Left ventricle myocardium inferior (tissue), 1 donor: ENCODE measurements around the gene ADPRH. TPM values are rescaled to one million over a fixed set of nuclear protein-coding genes. Genes with fewer than 3 reads are reported as not detected.

Experiments
- DNase-seq: peaks from one replicate; pipeline ENCODE4 v3.0.0-alpha.2; 2020
- H3K27ac ChIP-seq: fragments of 200-600 bp; replicated peaks from 2 replicates; pipeline ENCODE4 v1.8.0; 2021
- H3K27me3 ChIP-seq: fragments of 200-600 bp; 2 replicates; pipeline ENCODE4 v1.8.0; 2021; ENCODE audit warnings: low read depth
- H3K36me3 ChIP-seq: fragments of 200-600 bp; 2 replicates; pipeline ENCODE4 v1.8.0; 2021
- H3K4me1 ChIP-seq: fragments of 200-600 bp; 2 replicates; pipeline ENCODE4 v1.8.0; 2021
- H3K4me3 ChIP-seq: fragments of 200-600 bp; 2 replicates; pipeline ENCODE4 v1.8.0; 2021; ENCODE audit warnings: mild to moderate bottlenecking, moderate library complexity
- H3K9me3 ChIP-seq: fragments of 200-600 bp; replicated peaks from 2 replicates; pipeline ENCODE4 v1.8.0; 2021
- intact Hi-C: fragments of 100-400 bp; cut with micrococcal nuclease; formaldehyde crosslinking; loops from one replicate; pipeline ENCODE4 v1.11.0; 2022
- total RNA-seq: library from RNA; stranded (reverse); fragmentation: NEBNext Ultra II Directional; extraction: Animal tissue kit (Norgen Biotek cat#: 25700); gene quantifications from one replicate; pipeline ENCODE4 v1.2.1, GENCODE V29; 2021
- TF ChIP-seq, protein P1 (sequence below): fragments of 200-600 bp; IDR thresholded peaks from 2 replicates; pipeline ENCODE4 v1.8.0; 2021; ENCODE audit warnings: antibody characterized with exemption, mild to moderate bottlenecking, borderline replicate concordance
- donor health status: DM: no; HTN: yes; CAD: no; lungs with severe emphysema.

Gene ADPRH
- total RNA-seq, 1 donor from 2014 or later, result 9.8 TPM

DNA sequence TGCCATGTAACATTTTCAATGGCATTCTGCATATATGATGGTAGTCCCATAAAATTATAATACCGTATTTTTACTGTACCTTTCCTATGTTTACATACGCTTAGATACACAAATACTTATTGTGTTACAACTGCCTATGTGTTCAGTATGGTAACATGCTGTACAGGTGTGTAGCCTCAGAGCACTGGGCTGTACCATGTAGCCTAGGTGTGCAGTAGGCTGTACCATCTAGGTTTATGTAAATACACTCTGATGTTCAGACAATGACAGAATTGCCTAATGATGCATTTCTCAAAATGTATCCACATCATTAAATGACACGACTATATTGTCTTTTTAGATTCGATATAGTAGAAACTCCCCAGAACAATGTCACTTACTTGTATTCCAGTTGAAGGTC, 42.5 kb upstream of the ADPRH start:
- intact Hi-C loops, result no loop called here
- no peak for DNase-seq
- no peaks in the 10 kb centered on the region for H3K36me3 ChIP-seq
- TF ChIP-seq, protein P1, sequence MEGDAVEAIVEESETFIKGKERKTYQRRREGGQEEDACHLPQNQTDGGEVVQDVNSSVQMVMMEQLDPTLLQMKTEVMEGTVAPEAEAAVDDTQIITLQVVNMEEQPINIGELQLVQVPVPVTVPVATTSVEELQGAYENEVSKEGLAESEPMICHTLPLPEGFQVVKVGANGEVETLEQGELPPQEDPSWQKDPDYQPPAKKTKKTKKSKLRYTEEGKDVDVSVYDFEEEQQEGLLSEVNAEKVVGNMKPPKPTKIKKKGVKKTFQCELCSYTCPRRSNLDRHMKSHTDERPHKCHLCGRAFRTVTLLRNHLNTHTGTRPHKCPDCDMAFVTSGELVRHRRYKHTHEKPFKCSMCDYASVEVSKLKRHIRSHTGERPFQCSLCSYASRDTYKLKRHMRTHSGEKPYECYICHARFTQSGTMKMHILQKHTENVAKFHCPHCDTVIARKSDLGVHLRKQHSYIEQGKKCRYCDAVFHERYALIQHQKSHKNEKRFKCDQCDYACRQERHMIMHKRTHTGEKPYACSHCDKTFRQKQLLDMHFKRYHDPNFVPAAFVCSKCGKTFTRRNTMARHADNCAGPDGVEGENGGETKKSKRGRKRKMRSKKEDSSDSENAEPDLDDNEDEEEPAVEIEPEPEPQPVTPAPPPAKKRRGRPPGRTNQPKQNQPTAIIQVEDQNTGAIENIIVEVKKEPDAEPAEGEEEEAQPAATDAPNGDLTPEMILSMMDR, result no peak
- no peaks in the 10 kb centered on the region for H3K9me3 ChIP-seq
- H3K27ac ChIP-seq, result no peak overlapping the region
- no peak overlapping the region for H3K4me3 ChIP-seq
- no peaks in the 10 kb centered on the region for H3K4me1 ChIP-seq
- H3K27me3 ChIP-seq, result no peaks in the 10 kb centered on the region

DNA sequence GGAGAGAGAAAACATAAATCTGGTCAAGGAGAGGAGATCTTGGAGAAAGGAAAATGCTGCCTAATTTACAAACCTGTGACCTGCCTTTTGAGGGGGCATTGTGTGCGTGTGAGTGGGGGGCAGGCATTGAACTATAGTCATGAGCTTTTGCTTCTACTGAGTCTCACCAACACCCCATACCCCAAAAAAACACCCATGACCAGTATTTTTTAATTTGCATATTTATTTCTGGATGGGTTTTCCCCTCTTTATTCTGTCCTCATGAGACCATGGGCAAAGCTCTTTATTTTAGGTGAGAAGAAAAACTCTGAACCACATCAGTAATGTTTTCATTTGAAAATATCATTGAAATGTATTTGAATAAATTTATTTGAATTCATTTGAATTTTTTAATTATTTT, 40.5 kb upstream of the ADPRH start:
- no peak overlapping the region for H3K4me3 ChIP-seq
- DNase-seq, result no peak
- intact Hi-C loops, result no loop called here
- H3K9me3 ChIP-seq, result no peaks in the 10 kb centered on the region
- no peaks in the 10 kb centered on the region for H3K27me3 ChIP-seq
- no peaks in the 10 kb centered on the region for H3K36me3 ChIP-seq
- TF ChIP-seq, protein P1, result no peak
- H3K4me1 ChIP-seq, result no peaks in the 10 kb centered on the region
- H3K27ac ChIP-seq, result no peak overlapping the region

DNA sequence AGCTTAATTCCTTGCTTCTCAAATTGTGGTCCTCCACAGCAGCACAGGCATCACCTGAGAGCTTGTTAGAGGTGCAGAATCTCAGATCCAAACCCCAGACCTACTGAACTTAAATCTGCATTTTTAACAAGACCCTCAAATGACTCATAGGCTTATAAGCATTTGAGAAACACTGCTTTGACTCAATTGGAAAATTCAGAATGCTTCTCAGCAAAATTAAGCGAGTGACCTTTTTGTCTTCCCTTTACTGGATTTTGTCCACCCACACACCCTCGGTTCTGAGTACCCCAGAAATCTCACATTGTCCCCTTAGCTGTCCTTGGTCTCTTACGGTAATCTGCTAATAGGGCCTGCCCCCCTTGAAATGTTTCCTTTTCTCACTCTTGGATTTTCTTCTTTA, 37.7 kb upstream of the ADPRH start:
- Histone ChIP-seq H3K36me3 (no peaks in the 10 kb centered on the region), H3K27ac (no peak overlapping the region), H3K4me1 (no peaks in the 10 kb centered on the region), H3K9me3 (no peaks in the 10 kb centered on the region), H3K4me3 (no peak overlapping the region), H3K27me3 (no peaks in the 10 kb centered on the region)
- TF ChIP-seq, protein P1, result no peak
- DNase-seq, result no peak
- intact Hi-C loops, result no loop called here

DNA sequence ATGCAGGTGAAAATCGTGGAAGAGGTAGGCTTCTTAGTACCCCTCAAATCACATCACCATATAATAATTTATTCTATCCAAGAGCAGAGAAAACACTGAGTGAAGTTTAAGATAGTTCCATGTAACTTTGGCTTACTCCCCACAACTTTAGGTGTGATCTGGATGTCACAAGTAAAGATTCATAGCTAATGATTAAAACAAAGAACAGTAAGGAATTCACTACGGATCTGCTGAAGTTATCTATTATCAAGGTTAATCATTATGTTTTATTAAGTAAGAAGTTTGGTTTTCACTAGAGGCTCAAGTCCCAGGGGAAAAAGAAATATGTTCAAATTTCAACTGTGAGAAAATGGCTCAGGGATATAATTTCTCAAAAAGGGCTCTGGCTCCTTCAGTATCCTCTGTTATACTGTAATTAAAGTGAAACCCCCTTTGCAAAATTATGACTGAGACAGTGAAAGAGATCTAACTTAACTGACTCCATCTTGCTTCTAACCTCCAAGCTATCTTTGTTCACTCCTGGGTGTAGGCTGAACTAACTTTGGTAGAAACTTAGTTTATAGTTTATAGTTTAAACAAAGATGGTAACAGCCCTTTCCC, 37.0 kb upstream of the ADPRH start:
- intact Hi-C loops, result no loop called here
- H3K9me3 ChIP-seq, result no peaks in the 10 kb centered on the region
- DNase-seq, result no peak
- H3K27me3 ChIP-seq, result no peaks in the 10 kb centered on the region
- H3K36me3 ChIP-seq, result no peaks in the 10 kb centered on the region
- TF ChIP-seq, protein P1, result no peak
- no peaks in the 10 kb centered on the region for H3K4me1 ChIP-seq
- no peak overlapping the region for H3K27ac ChIP-seq
- H3K4me3 ChIP-seq, result no peak overlapping the region

DNA sequence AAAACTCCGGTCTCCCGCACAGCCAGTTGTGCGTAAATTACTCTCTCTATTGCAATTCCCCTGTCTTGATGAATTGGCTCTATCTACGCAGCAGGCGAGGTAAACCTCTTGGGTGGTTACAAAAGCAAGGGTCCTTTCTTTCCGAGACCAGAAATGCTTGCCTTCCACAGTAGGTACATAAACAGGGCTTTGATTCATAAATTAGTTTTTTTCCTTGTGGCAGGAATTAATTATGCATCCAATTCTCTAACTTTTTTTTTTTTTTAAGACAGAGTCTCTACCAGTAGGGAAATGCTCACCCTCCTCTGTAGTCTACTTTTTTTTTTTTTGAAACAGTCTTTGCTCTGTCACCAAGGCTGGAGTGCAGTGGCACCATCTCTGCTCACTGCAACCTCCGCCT, 36.1 kb upstream of the ADPRH start:
- TF ChIP-seq, protein P1, result peak; percentile 12
- Histone ChIP-seq H3K4me1 (no peaks in the 10 kb centered on the region), H3K36me3 (no peaks in the 10 kb centered on the region), H3K27me3 (no peaks in the 10 kb centered on the region), H3K27ac (no peak overlapping the region), H3K9me3 (no peaks in the 10 kb centered on the region), H3K4me3 (no peak overlapping the region)
- DNase-seq, result no peak
- intact Hi-C loops, result no loop called here

DNA sequence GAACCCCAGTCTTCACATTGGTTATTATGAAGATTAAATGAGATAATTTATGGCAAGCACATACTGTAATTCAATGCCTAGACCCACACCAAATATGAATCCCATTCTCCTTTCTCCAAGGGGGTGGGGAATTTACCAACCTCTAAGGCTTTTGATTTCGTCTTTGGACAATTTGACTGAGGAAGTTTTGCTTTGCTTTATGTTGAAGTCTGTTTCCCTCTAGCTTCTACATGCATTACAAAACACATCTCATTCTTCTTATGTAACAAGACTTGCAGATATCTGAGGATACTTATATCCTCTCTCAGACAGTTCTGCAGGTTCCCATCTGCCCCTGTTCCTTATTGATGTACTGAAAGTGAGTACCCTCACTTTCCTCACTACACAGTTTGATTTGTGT, 32.1 kb upstream of the ADPRH start:
- no peak overlapping the region for H3K27ac ChIP-seq
- H3K4me3 ChIP-seq, result no peak overlapping the region
- TF ChIP-seq, protein P1, result no peak
- no peaks in the 10 kb centered on the region for H3K36me3 ChIP-seq
- intact Hi-C loops, result no loop called here
- H3K9me3 ChIP-seq, result no peaks in the 10 kb centered on the region
- no peaks in the 10 kb centered on the region for H3K27me3 ChIP-seq
- no peaks in the 10 kb centered on the region for H3K4me1 ChIP-seq
- no peak for DNase-seq
